H1 (cell line): ENCODE data around the gene PITPNM1. TPM values are rescaled to one million over a fixed set of nuclear protein-coding genes. Genes with fewer than 3 reads are reported as not detected.

ENCODE experiments used
- RFX5 ChIP-seq: IDR thresholded peaks from 2 replicates; pipeline ENCODE4 v1.6.1; 2011; ENCODE audit warnings: low read depth, low read length, improper control_type of control experiment, borderline replicate concordance
- RXRA ChIP-seq: IDR thresholded peaks from 2 replicates; pipeline ENCODE4 v1.6.1; 2011; ENCODE audit warnings: low read depth, mild to moderate bottlenecking, low read length, moderate library complexity; ENCODE audit not compliant: insufficient read depth
- polyA plus RNA-seq, 7 experiments: library from polyadenylated mRNA; depleted of rRNA in 3 of 7; stranded (reverse) in 5 of 7; unstranded in 2 of 7; fragments of >200 nt in 5 of 7; fragments of 200-250 nt in 2 of 7; gene quantifications; 1 replicate in 5 of 7; 2 replicates in 1 of 7; 4 replicates in 1 of 7; pipeline versions ENCODE4 v1.2.1 to v1.2.3, GENCODE V29; 2011 to 2013; ENCODE audit warnings: missing spikeins in 2 of 7, mixed read lengths in 2 of 7
- total RNA-seq: library from RNA; stranded (reverse); fragmentation: NEBNext Ultra II Directional; extraction: Animal tissue kit (Norgen Biotek cat#: 25700); gene quantifications from 2 replicates; pipeline ENCODE4 v1.2.1, GENCODE V29; 2021

Gene PITPNM1
- total and polyA plus RNA-seq, 2 of the 8 experiments (the other 6 are each of a cell fraction or from before 2014, with no cell fraction given): 27.2 to 52.7 TPM

GRCh38 chr11:67516806-67517205 lies 11.6 kb upstream of the PITPNM1 start (continued):
- TF ChIP-seq RFX5 (no peak), RXRA (no peak)
